Suprapubic skin (tissue), 3 donors: ENCODE results near the gene EFTUD2.

Experiments
- POLR2A ChIP-seq, 2 donors: fragments of 450-650 bp; IDR thresholded peaks; one replicate each; pipeline ENCODE4 v1.6.1; 2017; ENCODE audit warnings: antibody characterized with exemption in 2 of 2, mild to moderate bottlenecking in 2 of 2, moderate library complexity in 2 of 2
- TF ChIP-seq, protein P1 (sequence below), 2 donors: fragments of 200-600 bp in 1 of 2; fragments of 450-650 bp in 1 of 2; sonication (generic) in 1 of 2; IDR thresholded peaks; one replicate each; pipeline ENCODE4 v1.5.1; 2016 to 2019; ENCODE audit warnings: antibody characterized with exemption in 2 of 2, mild to moderate bottlenecking in 1 of 2, moderate library complexity in 1 of 2

DNA sequence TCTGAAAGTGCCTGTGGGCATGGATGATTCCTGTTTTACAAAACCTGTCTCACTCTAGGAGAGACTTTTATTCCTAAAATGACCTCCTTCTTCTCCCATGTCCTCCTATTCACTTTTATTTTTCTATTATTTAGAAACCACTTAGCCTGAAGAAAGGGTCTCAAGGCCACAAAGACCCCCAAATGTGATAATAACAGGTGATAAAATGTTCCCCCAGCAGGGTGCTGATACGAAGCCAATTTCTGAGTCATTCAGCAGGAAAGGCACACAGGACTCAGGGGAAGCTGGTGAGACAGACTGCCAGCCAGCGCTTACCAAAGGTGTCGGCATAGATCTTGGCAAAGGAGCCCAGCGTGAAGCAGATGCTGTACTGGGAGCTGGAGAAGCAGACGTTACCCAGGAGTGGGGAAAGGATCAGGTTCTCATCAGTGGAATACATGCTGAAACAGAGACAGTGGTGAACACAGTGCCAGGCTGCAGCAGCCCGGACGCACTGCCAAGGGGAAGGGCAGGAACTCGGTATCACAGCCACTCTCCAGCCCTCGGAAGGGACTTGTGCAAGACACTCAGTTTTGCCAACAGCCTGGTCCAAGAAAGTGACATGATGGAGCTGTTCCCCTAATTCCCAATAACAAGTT, 27.0 kb downstream of the EFTUD2 start:
- TF ChIP-seq, protein P1, sequence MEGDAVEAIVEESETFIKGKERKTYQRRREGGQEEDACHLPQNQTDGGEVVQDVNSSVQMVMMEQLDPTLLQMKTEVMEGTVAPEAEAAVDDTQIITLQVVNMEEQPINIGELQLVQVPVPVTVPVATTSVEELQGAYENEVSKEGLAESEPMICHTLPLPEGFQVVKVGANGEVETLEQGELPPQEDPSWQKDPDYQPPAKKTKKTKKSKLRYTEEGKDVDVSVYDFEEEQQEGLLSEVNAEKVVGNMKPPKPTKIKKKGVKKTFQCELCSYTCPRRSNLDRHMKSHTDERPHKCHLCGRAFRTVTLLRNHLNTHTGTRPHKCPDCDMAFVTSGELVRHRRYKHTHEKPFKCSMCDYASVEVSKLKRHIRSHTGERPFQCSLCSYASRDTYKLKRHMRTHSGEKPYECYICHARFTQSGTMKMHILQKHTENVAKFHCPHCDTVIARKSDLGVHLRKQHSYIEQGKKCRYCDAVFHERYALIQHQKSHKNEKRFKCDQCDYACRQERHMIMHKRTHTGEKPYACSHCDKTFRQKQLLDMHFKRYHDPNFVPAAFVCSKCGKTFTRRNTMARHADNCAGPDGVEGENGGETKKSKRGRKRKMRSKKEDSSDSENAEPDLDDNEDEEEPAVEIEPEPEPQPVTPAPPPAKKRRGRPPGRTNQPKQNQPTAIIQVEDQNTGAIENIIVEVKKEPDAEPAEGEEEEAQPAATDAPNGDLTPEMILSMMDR (IDR thresholded peaks at IDR 0.05): no peak
- no peak for TF ChIP-seq POLR2A (IDR thresholded peaks at IDR 0.05)
